Smooth muscle cell (in vitro differentiated cells): Measurements from ENCODE around the gene IFT80. TPM values are rescaled to one million over a fixed set of nuclear protein-coding genes. Genes with fewer than 3 reads are reported as not detected.

Source experiments
- DNase-seq: peaks from one replicate; lab custom pipeline; 2025; ENCODE audit not compliant: unreplicated experiment; lab: John Stamatoyannopoulos, UW
- H2AFZ ChIP-seq: fragments of 200-600 bp; sonication (generic); 2 replicates; pipeline ENCODE4 v1.6.0; 2016; ENCODE audit warnings: antibody characterized with exemption, low read depth, mild to moderate bottlenecking
- H3F3A ChIP-seq: fragments of 200-600 bp; sonication (generic); 2 replicates; pipeline ENCODE4 v1.6.0; 2017; ENCODE audit warnings: antibody characterized with exemption, low read depth
- H3K27ac ChIP-seq: fragments of 200-600 bp; sonication (generic); 2 replicates; pipeline ENCODE4 v1.5.1; 2016; ENCODE audit warnings: low read depth, mild to moderate bottlenecking
- H3K27me3 ChIP-seq: fragments of 200-600 bp; sonication (generic); 2 replicates; pipeline ENCODE4 v1.6.1; 2016; ENCODE audit warnings: low read depth, mild to moderate bottlenecking
- H3K36me3 ChIP-seq: fragments of 200-600 bp; sonication (generic); 2 replicates; pipeline ENCODE4 v1.5.1; 2016; ENCODE audit warnings: low read depth
- H3K4me1 ChIP-seq: fragments of 200-600 bp; sonication (generic); 2 replicates; pipeline ENCODE4 v1.5.1; 2016; ENCODE audit warnings: low read depth
- H3K4me2 ChIP-seq: fragments of 200-600 bp; sonication (generic); 2 replicates; pipeline ENCODE4 v1.6.0; 2016; ENCODE audit warnings: mild to moderate bottlenecking
- H3K4me3 ChIP-seq: fragments of 200-600 bp; sonication (generic); 2 replicates; pipeline ENCODE4 v1.5.1; 2016; ENCODE audit warnings: mild to moderate bottlenecking
- H3K79me2 ChIP-seq: fragments of 200-600 bp; sonication (generic); 2 replicates; pipeline ENCODE4 v1.6.0; 2016; ENCODE audit warnings: low read depth, mild to moderate bottlenecking
- H3K9ac ChIP-seq: fragments of 200-600 bp; sonication (generic); 2 replicates; pipeline ENCODE4 v1.6.0; 2016; ENCODE audit warnings: low read depth
- H3K9me3 ChIP-seq: fragments of 200-600 bp; sonication (generic); replicated peaks from 2 replicates; pipeline ENCODE4 v1.5.1; 2016; ENCODE audit warnings: low read depth
- H4K20me1 ChIP-seq: fragments of 200-600 bp; sonication (generic); 2 replicates; pipeline ENCODE4 v1.6.0; 2016; ENCODE audit warnings: low read depth
- CTCF ChIP-seq: fragments of 200-600 bp; sonication (generic); IDR thresholded peaks from 2 replicates; pipeline ENCODE4 v1.5.1; 2017; ENCODE audit warnings: borderline replicate concordance, mild to moderate bottlenecking, antibody characterized with exemption; ENCODE audit not compliant: insufficient read depth, poor library complexity, severe bottlenecking
- WGBS: methylation state at CpG from one replicate; pipeline ENCODE4 v1.1.7; 2016; ENCODE audit warnings: low lambda C conversion rate; 5-methylcytosine and 5-hydroxymethylcytosine counted together
- polyA plus RNA-seq: library from polyadenylated mRNA; unstranded; fragments of >200 nt; fragmentation: Nextera tagmentation; extraction: Ambion mirVana; gene quantifications from 2 replicates; pipeline ENCODE4 v1.2.1, GENCODE V29; 2016
- total RNA-seq: library from RNA; depleted of rRNA; stranded (reverse); fragments of >200 nt; gene quantifications from 2 replicates; pipeline ENCODE4 v1.2.3, GENCODE V29; 2014

IFT80 gene
- total and polyA plus RNA-seq, 2 experiments from 2014 or later: 8.3 to 61.5 TPM

- DNase-seq: no peak
These were observed 138.3 kb downstream of the IFT80 start for GRCh38 chr3:160260587-160261270.

GRCh38 chr3:160259589-160259988, 139.4 kb downstream of the IFT80 start:
- no peaks in the 10 kb centered on the region for H3K79me2 ChIP-seq
- no peak overlapping the region for H3K4me3 ChIP-seq
- H3F3A ChIP-seq: no peaks in the 10 kb centered on the region
- no peaks in the 10 kb centered on the region for H3K9me3 ChIP-seq
- H3K4me2 ChIP-seq: no peak overlapping the region
- TF ChIP-seq CTCF: no peak
- no peaks in the 10 kb centered on the region for H3K4me1 ChIP-seq
- no peaks in the 10 kb centered on the region for H3K36me3 ChIP-seq
- no peaks in the 10 kb centered on the region for H4K20me1 ChIP-seq
- no peak overlapping the region for H3K9ac ChIP-seq
- no peaks in the 10 kb centered on the region for H3K27me3 ChIP-seq
- H2AFZ ChIP-seq: no peak overlapping the region
- WGBS: 96% methylated on average over 1 of the region's 1 CpG
- no peak for DNase-seq
- H3K27ac ChIP-seq: no peak overlapping the region

More at GRCh38 chr3:160260587-160261270, 138.3 kb downstream of the IFT80 start:
- Histone ChIP-seq H3K9ac (no peak overlapping the region), H3K27me3 (no peaks in the 10 kb centered on the region), H3K4me2 (no peak overlapping the region), H3F3A (no peaks in the 10 kb centered on the region), H3K4me1 (no peaks in the 10 kb centered on the region), H4K20me1 (no peaks in the 10 kb centered on the region), H3K9me3 (no peaks in the 10 kb centered on the region), H3K4me3 (no peak overlapping the region), H3K27ac (no peak overlapping the region), H3K79me2 (no peaks in the 10 kb centered on the region), H3K36me3 (no peaks in the 10 kb centered on the region), H2AFZ (no peak overlapping the region)
- WGBS: 94% methylated on average over 7 of the region's 7 CpGs
- TF ChIP-seq CTCF: no peak

- no peak for TF ChIP-seq CTCF
- no peaks in the 10 kb centered on the region for H3K4me1 ChIP-seq
- no peaks in the 10 kb centered on the region for H3K9me3 ChIP-seq
- 91% methylated on average over 2 of the region's 2 CpGs for WGBS
- no peak for DNase-seq
- H3F3A ChIP-seq: no peaks in the 10 kb centered on the region
- no peak overlapping the region for H3K27ac ChIP-seq
- H2AFZ ChIP-seq: no peak overlapping the region
- H4K20me1 ChIP-seq: no peaks in the 10 kb centered on the region
- H3K27me3 ChIP-seq: no peaks in the 10 kb centered on the region
- H3K36me3 ChIP-seq: no peaks in the 10 kb centered on the region
- H3K79me2 ChIP-seq: no peaks in the 10 kb centered on the region
- no peak overlapping the region for H3K4me3 ChIP-seq
- H3K9ac ChIP-seq: no peak overlapping the region
- no peak overlapping the region for H3K4me2 ChIP-seq
These were observed 141.4 kb downstream of the IFT80 start for GRCh38 chr3:160257606-160258005.

- no peaks in the 10 kb centered on the region for H3K4me1 ChIP-seq
- TF ChIP-seq CTCF: no peak
- H3K9ac ChIP-seq: no peak overlapping the region
- H3K27ac ChIP-seq: no peak overlapping the region
- no peaks in the 10 kb centered on the region for H3K9me3 ChIP-seq
- no peaks in the 10 kb centered on the region for H3K79me2 ChIP-seq
- H3F3A ChIP-seq: no peaks in the 10 kb centered on the region
- H2AFZ ChIP-seq: no peak overlapping the region
- DNase-seq: no peak
- no peaks in the 10 kb centered on the region for H4K20me1 ChIP-seq
- H3K36me3 ChIP-seq: no peaks in the 10 kb centered on the region
- H3K4me2 ChIP-seq: no peak overlapping the region
- H3K4me3 ChIP-seq: no peak overlapping the region
- no peaks in the 10 kb centered on the region for H3K27me3 ChIP-seq
These were observed 145.7 kb downstream of the IFT80 start for GRCh38 chr3:160253298-160253697.
